Measurements from ENCODE around the gene RARS1.
A peak's percentile ranks its signal among the peaks of the same experiment; 100 is the strongest.

DNA sequence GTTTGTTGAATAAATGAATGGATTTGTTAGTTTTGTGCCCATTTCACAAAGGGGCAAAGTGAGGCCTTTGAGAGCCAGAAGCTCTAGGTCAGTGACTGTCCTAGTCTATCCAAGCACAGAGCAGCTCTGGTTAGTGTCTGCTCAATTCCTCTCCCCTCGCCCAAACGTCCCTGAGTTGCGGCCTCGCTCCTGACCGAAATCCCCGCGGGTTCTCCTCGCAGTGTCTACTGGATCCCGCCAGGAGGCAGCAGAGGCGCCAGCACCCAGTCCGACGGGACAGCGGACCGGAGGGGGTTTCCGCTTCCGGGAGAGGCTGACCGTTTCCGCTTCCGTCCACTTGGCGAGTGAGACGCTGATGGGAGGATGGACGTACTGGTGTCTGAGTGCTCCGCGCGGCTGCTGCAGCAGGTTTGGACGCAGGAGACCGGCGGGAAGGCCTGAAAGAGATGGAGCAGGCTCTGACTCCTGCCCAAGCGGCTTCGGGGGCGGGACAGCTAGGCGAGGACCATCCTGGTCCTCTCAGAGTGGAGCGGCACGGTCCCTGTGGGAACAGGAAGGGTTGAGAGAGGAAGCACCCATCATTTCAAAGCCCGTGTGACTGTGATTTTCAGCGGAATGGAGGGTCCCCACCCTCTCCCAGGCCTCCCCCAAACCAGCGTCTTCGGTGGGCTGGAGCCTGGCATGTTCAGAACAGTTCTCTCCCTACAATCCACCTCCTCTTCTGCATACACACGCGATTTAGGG lies at the start of gene RARS1:
- TF ChIP-seq, protein P1, sequence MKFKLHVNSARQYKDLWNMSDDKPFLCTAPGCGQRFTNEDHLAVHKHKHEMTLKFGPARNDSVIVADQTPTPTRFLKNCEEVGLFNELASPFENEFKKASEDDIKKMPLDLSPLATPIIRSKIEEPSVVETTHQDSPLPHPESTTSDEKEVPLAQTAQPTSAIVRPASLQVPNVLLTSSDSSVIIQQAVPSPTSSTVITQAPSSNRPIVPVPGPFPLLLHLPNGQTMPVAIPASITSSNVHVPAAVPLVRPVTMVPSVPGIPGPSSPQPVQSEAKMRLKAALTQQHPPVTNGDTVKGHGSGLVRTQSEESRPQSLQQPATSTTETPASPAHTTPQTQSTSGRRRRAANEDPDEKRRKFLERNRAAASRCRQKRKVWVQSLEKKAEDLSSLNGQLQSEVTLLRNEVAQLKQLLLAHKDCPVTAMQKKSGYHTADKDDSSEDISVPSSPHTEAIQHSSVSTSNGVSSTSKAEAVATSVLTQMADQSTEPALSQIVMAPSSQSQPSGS (CRISPR knock-in tag; IDR thresholded peaks at IDR 0.05; ENCODE audit: borderline replicate concordance, low read depth): no peak
- TF ChIP-seq, protein P2, sequence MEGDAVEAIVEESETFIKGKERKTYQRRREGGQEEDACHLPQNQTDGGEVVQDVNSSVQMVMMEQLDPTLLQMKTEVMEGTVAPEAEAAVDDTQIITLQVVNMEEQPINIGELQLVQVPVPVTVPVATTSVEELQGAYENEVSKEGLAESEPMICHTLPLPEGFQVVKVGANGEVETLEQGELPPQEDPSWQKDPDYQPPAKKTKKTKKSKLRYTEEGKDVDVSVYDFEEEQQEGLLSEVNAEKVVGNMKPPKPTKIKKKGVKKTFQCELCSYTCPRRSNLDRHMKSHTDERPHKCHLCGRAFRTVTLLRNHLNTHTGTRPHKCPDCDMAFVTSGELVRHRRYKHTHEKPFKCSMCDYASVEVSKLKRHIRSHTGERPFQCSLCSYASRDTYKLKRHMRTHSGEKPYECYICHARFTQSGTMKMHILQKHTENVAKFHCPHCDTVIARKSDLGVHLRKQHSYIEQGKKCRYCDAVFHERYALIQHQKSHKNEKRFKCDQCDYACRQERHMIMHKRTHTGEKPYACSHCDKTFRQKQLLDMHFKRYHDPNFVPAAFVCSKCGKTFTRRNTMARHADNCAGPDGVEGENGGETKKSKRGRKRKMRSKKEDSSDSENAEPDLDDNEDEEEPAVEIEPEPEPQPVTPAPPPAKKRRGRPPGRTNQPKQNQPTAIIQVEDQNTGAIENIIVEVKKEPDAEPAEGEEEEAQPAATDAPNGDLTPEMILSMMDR (IDR thresholded peaks at IDR 0.05): peak; percentile 49; the same call in 1 of the 2 replicates
- peak; percentile 86 for TF ChIP-seq CREM (CRISPR knock-in tag; IDR thresholded peaks at IDR 0.05)
- TF ChIP-seq SP1 (CRISPR knock-in tag; conservative IDR thresholded peaks at IDR 0.05): peak; percentile 48
- TF ChIP-seq ZNF121 (CRISPR knock-in tag; IDR thresholded peaks at IDR 0.05): no peak
- TF ChIP-seq, protein P3, sequence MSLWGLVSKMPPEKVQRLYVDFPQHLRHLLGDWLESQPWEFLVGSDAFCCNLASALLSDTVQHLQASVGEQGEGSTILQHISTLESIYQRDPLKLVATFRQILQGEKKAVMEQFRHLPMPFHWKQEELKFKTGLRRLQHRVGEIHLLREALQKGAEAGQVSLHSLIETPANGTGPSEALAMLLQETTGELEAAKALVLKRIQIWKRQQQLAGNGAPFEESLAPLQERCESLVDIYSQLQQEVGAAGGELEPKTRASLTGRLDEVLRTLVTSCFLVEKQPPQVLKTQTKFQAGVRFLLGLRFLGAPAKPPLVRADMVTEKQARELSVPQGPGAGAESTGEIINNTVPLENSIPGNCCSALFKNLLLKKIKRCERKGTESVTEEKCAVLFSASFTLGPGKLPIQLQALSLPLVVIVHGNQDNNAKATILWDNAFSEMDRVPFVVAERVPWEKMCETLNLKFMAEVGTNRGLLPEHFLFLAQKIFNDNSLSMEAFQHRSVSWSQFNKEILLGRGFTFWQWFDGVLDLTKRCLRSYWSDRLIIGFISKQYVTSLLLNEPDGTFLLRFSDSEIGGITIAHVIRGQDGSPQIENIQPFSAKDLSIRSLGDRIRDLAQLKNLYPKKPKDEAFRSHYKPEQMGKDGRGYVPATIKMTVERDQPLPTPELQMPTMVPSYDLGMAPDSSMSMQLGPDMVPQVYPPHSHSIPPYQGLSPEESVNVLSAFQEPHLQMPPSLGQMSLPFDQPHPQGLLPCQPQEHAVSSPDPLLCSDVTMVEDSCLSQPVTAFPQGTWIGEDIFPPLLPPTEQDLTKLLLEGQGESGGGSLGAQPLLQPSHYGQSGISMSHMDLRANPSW (CRISPR knock-in tag; conservative IDR thresholded peaks at IDR 0.05; ENCODE audit: low read depth): no peak
- TF ChIP-seq, protein P4, sequence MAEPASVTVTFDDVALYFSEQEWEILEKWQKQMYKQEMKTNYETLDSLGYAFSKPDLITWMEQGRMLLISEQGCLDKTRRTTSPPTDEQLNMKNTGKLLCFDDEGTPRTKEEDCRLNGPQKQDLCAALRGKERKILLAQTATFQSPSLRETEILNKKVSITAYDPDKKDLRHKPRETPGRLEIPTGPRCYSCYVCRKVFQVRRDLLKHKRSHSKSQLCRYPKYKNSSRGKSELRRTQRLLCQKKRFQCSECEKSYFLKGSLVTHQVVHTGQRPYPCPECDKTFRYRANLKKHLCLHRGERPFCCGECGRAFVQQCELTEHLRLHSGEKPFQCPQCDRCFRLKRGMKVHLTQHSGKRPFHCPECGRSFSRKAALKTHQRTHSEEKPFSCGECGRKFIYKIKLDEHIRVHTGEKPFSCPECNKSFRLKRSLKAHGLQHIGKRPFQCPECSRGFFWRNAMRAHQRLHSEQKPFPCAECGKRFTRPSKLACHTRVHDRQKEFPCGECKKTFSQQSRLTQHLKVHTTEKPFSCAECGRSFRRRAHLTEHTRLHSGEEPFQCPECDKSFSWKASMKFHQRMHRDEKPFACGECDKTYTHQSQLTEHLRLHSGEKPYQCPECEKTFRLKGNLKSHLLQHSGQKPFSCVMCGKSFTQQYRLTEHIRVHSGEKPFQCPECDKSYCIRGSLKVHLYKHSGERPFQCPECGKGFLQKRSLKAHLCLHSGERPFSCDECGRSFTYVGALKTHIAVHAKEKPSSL (CRISPR knock-in tag; conservative IDR thresholded peaks at IDR 0.05): no peak
- TF ChIP-seq FOXK1 (CRISPR knock-in tag; IDR thresholded peaks at IDR 0.05): peak; percentile 66
- no peak for TF ChIP-seq CREB1 (CRISPR knock-in tag; IDR thresholded peaks at IDR 0.05)
- TF ChIP-seq, protein P5, sequence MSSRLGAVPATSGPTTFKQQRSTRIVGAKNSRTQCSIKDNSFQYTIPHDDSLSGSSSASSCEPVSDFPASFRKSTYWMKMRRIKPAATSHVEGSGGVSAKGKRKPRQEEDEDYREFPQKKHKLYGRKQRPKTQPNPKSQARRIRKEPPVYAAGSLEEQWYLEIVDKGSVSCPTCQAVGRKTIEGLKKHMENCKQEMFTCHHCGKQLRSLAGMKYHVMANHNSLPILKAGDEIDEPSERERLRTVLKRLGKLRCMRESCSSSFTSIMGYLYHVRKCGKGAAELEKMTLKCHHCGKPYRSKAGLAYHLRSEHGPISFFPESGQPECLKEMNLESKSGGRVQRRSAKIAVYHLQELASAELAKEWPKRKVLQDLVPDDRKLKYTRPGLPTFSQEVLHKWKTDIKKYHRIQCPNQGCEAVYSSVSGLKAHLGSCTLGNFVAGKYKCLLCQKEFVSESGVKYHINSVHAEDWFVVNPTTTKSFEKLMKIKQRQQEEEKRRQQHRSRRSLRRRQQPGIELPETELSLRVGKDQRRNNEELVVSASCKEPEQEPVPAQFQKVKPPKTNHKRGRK (CRISPR knock-in tag; IDR thresholded peaks at IDR 0.05; ENCODE audit: borderline replicate concordance): no peak
- TF ChIP-seq, protein P6, sequence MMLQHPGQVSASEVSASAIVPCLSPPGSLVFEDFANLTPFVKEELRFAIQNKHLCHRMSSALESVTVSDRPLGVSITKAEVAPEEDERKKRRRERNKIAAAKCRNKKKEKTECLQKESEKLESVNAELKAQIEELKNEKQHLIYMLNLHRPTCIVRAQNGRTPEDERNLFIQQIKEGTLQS (CRISPR knock-in tag; conservative IDR thresholded peaks at IDR 0.05): no peak
